Ishikawa (cell line): Measurements from ENCODE around the gene METTL21A.

Source experiments
- CREB1 ChIP-seq: IDR thresholded peaks from 2 replicates; pipeline ENCODE4 v1.6.1; 2012; ENCODE audit warnings: low read depth
- EGR1 ChIP-seq: IDR thresholded peaks from 2 replicates; pipeline ENCODE4 v1.6.1; 2012
- EP300 ChIP-seq: IDR thresholded peaks from 2 replicates; pipeline ENCODE4 v1.6.1; 2012; ENCODE audit warnings: borderline replicate concordance
- RAD21 ChIP-seq: IDR thresholded peaks from 2 replicates; pipeline ENCODE4 v1.6.1; 2012; ENCODE audit warnings: low read depth
- TAF1 ChIP-seq: IDR thresholded peaks from 2 replicates; pipeline ENCODE4 v1.6.1; 2012; ENCODE audit warnings: low read depth, mild to moderate bottlenecking
- TCF12 ChIP-seq: IDR thresholded peaks from 2 replicates; pipeline ENCODE4 v1.6.1; 2012; ENCODE audit warnings: low read depth
- TEAD4 ChIP-seq: IDR thresholded peaks from 2 replicates; pipeline ENCODE4 v1.6.1; 2012
- YY1 ChIP-seq: IDR thresholded peaks from 2 replicates; pipeline ENCODE4 v1.6.1; 2012; ENCODE audit warnings: low read depth
- ZBTB7A ChIP-seq: IDR thresholded peaks from 2 replicates; pipeline ENCODE4 v1.6.1; 2012; ENCODE audit warnings: low read depth
- TF ChIP-seq, protein P1 (sequence below): IDR thresholded peaks from 2 replicates; pipeline ENCODE4 v1.6.1; 2012
- TF ChIP-seq, protein P2 (sequence below): IDR thresholded peaks from 2 replicates; pipeline ENCODE4 v1.6.1; 2012

DNA sequence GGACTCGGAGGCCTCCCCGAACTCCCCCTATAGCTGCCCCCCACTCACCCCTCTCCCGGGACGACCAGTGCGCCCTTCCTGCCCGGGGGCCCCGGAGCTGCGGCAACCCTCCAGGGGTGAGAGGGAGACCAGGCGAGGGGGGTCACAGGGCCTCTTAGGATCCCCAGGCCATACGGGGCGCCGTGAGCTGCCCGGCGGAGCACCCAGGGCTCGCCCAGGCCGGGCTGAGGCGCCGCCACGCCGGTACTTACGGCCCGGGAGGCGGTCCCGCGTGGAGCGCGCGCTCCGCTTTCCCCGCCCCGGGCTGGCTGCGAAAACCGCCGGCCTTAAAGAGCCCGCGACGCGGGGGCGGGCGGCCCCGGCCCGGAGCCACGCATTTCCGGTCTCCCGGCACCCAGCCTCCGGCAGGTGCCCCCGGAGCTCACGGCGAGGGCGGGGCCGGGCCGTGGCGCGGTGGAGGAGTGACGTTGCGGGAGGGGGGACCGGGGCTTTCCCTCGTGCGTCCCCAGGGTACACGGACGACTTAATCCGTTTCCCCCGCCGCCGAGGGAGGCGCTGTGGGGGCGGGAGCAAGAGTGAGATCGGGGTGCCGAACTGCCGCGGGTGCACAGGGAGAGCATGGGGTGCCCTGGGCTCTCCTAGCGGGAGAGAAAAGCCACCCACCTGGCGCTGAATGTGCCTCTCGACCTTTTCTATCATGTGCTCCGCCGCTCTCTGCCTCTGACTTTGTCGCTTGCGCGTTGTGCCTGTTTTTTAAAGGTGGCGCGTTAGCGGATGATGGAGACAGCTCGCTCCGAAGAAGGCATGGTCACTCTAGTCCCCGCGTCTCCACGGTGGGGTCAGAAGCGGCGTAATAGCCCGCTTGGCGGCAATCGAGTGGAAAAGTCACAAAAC, at the start of gene METTL21A:
- TF ChIP-seq TEAD4 (no peak; the same call in 1 of the 2 replicates), EP300 (no peak), TAF1 (peak; percentile 40), CREB1 (peak; percentile 40; the same call in 1 of the 2 replicates), TCF12 (peak; percentile 50; the same call in 1 of the 2 replicates), YY1 (peak; percentile 36; the same call in 1 of the 2 replicates), ZBTB7A (no peak), RAD21 (peak; percentile 25; the same call in 1 of the 2 replicates), EGR1 (peak; percentile 92)
- TF ChIP-seq, protein P1, sequence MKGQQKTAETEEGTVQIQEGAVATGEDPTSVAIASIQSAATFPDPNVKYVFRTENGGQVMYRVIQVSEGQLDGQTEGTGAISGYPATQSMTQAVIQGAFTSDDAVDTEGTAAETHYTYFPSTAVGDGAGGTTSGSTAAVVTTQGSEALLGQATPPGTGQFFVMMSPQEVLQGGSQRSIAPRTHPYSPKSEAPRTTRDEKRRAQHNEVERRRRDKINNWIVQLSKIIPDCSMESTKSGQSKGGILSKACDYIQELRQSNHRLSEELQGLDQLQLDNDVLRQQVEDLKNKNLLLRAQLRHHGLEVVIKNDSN, result no peak
- TF ChIP-seq, protein P2, sequence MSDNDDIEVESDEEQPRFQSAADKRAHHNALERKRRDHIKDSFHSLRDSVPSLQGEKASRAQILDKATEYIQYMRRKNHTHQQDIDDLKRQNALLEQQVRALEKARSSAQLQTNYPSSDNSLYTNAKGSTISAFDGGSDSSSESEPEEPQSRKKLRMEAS, result peak; percentile 78
